Large intestine (tissue), 3 donors: ENCODE results near the gene EPB41L4B. TPM values are rescaled to one million over a fixed set of nuclear protein-coding genes. Genes with fewer than 3 reads are reported as not detected.
"Not testable (repeated sequence)": the region's sequence is repeated elsewhere in the genome, so short reads cannot be mapped to it uniquely, and the experiment has no call there.

Experiments
- DNase-seq, 2 donors: peaks; one replicate each; pipeline versions ENCODE4 v3.0.0 to v3.0.0-alpha.2; 2013
- H3K27ac ChIP-seq: one replicate; pipeline ENCODE4 v1.5.1; 2013; ENCODE audit warnings: low read length
- H3K27me3 ChIP-seq: 2 replicates; pipeline ENCODE4 v1.6.1; 2013; ENCODE audit warnings: low read length; ENCODE audit not compliant: control insufficient read depth, insufficient read depth
- H3K36me3 ChIP-seq: 2 replicates; pipeline ENCODE4 v1.6.1; 2013; ENCODE audit warnings: low read length; ENCODE audit not compliant: control insufficient read depth, insufficient read depth
- H3K4me1 ChIP-seq: one replicate; pipeline ENCODE4 v1.6.1; 2013; ENCODE audit warnings: low read length; ENCODE audit not compliant: control insufficient read depth, insufficient read depth
- H3K4me3 ChIP-seq: one replicate; pipeline ENCODE4 v1.5.1; 2013; ENCODE audit warnings: low read length
- H3K9me3 ChIP-seq: one replicate; pipeline ENCODE4 v1.6.1; 2013; ENCODE audit warnings: mild to moderate bottlenecking, low read depth, low read length, moderate library complexity; ENCODE audit not compliant: control insufficient read depth
- WGBS: methylation state at CpG from one replicate; pipeline ENCODE4 v1.1.5; 2013; ENCODE audit warnings: low lambda C conversion rate; ENCODE audit not compliant: insufficient coverage; 5-methylcytosine and 5-hydroxymethylcytosine counted together
- polyA plus RNA-seq: library from polyadenylated mRNA; unstranded; fragments of 120-200 nt; gene quantifications from one replicate; pipeline ENCODE4 v1.2.1, GENCODE V29; 2013

The EPB41L4B gene
- polyA plus RNA-seq, 1 donor = 35.5 TPM

DNA sequence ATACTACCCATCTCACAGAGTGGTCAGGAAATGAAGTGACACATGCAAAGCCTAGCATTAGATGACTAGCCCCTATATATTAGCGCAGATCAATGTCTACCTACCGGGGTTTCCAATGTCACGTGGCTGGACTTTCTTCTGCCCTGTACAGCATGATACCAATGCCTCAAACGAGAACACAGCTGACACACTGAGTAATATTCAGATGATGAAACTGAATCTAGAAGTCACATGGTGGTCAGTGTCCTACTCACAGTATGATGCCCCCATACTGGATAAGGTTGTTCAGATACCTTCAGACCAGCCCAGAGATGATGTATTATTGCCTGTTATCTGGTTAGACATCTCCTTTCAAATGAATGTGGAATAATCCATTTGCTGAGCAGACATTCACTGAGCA, 82.7 kb downstream of the EPB41L4B start:
- no peak for DNase-seq
- H3K4me3 ChIP-seq = no peak overlapping the region
- peaks cover 9% of the 10 kb centered on the region for H3K36me3 ChIP-seq
- no peaks in the 10 kb centered on the region for H3K27me3 ChIP-seq
- H3K27ac ChIP-seq = no peak overlapping the region
- no peaks in the 10 kb centered on the region for H3K9me3 ChIP-seq
- WGBS = no CpG with 5 or more reads among the region's 4 CpGs
- H3K4me1 ChIP-seq = no peaks in the 10 kb centered on the region

DNA sequence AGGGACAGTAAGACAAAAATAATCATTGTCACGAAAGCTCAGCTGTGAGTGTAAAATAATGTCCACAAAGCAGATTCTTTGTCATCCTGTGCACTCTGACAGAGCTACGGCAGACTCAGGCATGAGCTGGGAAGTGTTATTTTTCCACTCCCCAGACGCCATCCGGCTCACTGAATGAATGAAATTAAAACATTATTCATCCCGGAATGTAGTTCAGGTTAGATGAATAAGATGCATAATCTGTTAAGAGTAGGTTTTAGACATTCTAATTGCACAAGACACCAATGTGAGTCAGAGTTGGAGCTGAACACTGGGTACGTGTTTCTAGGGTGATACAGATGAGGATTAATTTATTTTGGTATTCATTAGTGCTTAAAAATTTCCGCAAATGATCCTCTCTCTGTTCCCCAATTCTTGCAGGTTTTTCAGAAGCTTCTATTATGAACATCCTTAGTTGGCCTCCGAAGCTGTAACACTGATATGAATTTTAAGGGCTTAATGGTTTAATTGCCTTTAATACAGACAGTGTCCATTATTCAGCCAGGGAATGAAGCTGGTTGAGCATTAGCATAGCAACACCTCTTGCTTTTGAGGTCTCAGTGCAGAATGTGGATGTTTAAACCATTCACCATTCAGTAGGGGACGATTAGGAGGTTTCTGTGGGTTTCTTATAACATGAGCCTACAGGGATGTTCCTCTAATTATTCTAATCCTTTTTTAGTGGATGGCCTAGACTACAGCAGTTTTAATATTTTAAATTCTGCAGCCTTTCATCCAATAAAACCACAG, 88.2 kb downstream of the EPB41L4B start:
- H3K27me3 ChIP-seq = peaks cover 3% of the 10 kb centered on the region

DNA sequence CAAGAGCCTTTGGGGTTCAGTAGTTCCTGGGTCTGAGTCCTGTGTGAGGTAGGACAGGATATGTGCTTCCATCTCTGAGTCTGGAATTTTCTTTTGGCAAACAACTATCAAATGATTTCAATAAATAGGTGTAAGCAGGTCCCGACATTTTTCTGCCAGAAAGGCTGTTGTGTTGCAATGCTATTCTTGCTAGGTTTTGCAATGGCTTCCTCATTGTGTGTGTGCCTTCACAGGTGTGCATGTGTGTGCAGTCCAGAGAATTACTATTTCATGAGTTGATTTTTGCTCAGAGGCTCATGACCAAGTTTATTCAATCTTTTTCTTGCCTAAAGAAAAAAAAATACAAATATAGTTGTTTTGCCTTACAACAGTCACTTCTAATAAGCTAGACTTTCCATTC, 89.3 kb downstream of the EPB41L4B start:
- Histone ChIP-seq H3K4me1 (no peaks in the 10 kb centered on the region), H3K27ac (no peak overlapping the region), H3K4me3 (no peak overlapping the region), H3K36me3 (no peaks in the 10 kb centered on the region), H3K9me3 (no peaks in the 10 kb centered on the region), H3K27me3 (peaks cover 3% of the 10 kb centered on the region)
- no CpG with 5 or more reads among the region's 1 CpG for WGBS
- DNase-seq = no peak

More for the DNA sequence above, 88.2 kb downstream of the EPB41L4B start:
- no peak for DNase-seq
- H3K27ac ChIP-seq = no peak overlapping the region
- H3K4me1 ChIP-seq = no peaks in the 10 kb centered on the region
- H3K4me3 ChIP-seq = no peak overlapping the region
- peaks cover under 1% of the 10 kb centered on the region for H3K36me3 ChIP-seq
- H3K9me3 ChIP-seq = no peaks in the 10 kb centered on the region
- WGBS = 92% methylated on average over 2 of the region's 9 CpGs

DNA sequence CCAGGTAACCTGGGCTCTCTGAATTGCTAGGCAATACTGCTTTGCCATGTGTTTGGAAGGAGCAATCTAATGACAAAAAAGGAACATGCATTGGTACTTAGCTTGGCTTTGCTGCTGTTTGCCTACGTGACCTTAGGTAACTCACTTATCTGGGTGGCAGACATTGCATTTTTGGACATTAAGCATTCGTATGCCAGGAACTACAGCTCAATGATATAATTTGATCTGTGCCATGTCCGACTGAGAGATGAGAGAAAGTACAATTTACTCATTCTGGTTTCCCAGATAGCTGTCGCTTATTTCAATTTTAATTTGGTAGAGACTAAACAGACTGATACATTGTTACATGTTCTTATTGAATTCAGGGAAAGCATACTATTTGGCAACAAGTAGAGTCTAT, 90.6 kb downstream of the EPB41L4B start:
- no peak overlapping the region for H3K4me3 ChIP-seq
- no peaks in the 10 kb centered on the region for H3K4me1 ChIP-seq
- H3K27ac ChIP-seq = no peak overlapping the region
- no peak for DNase-seq
- peaks cover 5% of the 10 kb centered on the region for H3K27me3 ChIP-seq
- WGBS = 100% methylated on average over 1 of the region's 4 CpGs
- H3K9me3 ChIP-seq = no peaks in the 10 kb centered on the region
- no peaks in the 10 kb centered on the region for H3K36me3 ChIP-seq

DNA sequence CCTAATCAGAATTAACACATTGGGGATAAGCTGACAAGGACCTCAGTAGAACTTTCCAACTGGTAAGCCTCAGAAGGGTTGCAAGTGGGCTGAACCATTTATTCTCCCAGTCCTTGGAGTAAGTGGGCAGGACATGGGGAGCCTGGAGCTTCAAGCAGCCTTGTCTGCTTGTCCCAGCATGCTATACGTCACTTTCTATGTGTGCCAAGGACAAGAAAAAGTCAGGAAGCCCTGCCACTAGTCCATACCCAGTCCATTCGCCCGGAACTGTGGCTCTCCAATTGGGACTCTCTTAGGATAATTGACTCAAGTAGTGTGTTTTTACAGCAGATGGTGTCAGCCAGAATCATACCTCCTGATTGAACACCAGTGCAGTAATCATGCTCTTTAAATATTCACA, 91.2 kb downstream of the EPB41L4B start:
- H3K4me3 ChIP-seq = no peak overlapping the region
- H3K27me3 ChIP-seq = peaks cover 5% of the 10 kb centered on the region
- WGBS = no CpG with 5 or more reads among the region's 3 CpGs
- no peaks in the 10 kb centered on the region for H3K9me3 ChIP-seq
- H3K27ac ChIP-seq = no peak overlapping the region
- no peaks in the 10 kb centered on the region for H3K36me3 ChIP-seq
- H3K4me1 ChIP-seq = no peaks in the 10 kb centered on the region
- DNase-seq = no peak

DNA sequence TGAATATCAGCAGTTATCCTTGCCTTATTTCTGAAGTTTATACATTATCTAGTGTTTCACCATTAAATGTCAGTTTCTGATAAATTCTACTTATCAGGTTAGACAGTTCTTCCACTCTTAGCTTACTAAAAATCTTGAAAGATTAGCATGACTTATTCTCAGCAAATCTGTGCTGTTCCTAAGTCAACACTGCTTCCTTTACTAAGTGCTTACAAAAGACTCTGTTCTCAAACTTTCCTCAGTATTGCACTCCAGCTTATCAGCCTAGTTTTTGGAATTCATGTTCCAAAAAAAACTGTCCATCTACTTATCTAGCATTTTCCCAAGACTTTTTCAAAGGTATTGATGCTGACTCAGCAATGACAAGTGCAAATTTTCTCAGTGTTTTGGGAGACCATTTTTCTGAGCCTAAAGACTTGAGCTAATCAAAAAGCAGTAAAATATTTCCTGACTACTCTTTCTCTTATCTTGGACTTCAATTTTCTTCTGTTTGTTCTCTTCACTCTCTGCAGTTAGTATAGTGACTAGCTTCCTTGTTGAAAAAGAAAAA, 92.7 kb downstream of the EPB41L4B start:
- no peaks in the 10 kb centered on the region for H3K36me3 ChIP-seq
- no peak overlapping the region for H3K4me3 ChIP-seq
- H3K27me3 ChIP-seq = peaks cover 5% of the 10 kb centered on the region
- DNase-seq = no peak
- no peaks in the 10 kb centered on the region for H3K4me1 ChIP-seq
- no peak overlapping the region for H3K27ac ChIP-seq
- no peaks in the 10 kb centered on the region for H3K9me3 ChIP-seq

DNA sequence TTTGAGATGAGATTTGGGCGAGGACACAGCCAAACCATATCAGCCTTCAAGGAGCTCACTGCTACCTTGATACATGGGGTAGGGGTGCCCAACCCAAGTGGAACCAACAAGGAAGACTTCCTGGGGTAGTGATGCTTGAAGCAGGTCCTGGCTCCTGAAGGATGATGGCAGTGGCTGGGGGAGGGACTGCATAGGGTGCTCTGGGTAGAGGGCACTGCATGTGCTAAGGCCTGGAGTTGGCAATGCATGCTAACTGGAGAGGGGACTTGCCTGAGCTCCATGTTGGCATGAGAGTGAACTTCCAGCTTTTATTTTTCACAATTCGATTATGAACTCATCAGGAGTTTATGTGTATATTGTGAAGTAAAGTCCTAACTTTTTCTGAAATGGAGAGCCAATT, 95.2 kb downstream of the EPB41L4B start:
- no CpG with 5 or more reads among the region's 2 CpGs for WGBS

DNA sequence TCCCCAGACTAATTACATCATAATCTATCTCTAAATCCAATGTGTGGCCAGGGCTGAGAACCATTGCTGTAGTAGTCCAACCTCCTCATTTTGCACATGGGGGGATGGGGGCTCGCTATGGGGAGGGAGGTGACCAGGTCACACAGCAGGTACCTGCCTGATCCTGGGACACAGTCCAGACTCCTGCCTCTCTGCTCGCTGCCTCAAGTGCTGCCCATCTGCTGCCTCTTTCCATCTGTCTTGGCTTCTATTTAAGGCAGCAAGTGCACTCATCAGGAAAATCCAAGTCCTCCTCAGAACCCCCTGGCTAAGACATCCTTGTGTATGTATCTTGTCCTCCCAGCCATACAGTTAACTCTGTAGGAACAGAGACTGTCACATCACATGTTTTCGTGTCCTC, 96.1 kb downstream of the EPB41L4B start:
- no peak overlapping the region for H3K27ac ChIP-seq
- H3K4me1 ChIP-seq = no peaks in the 10 kb centered on the region
- H3K4me3 ChIP-seq = no peak overlapping the region
- no CpG with 5 or more reads among the region's 3 CpGs for WGBS
- H3K27me3 ChIP-seq = peaks cover 12% of the 10 kb centered on the region
- no peak for DNase-seq
- no peaks in the 10 kb centered on the region for H3K36me3 ChIP-seq
- H3K9me3 ChIP-seq = no peaks in the 10 kb centered on the region

More for the DNA sequence above, 95.2 kb downstream of the EPB41L4B start:
- H3K4me1 ChIP-seq = no peaks in the 10 kb centered on the region
- H3K27me3 ChIP-seq = peaks cover 7% of the 10 kb centered on the region
- H3K4me3 ChIP-seq = no peak overlapping the region
- DNase-seq = no peak
- no peaks in the 10 kb centered on the region for H3K36me3 ChIP-seq
- H3K9me3 ChIP-seq = no peaks in the 10 kb centered on the region
- no peak overlapping the region for H3K27ac ChIP-seq

DNA sequence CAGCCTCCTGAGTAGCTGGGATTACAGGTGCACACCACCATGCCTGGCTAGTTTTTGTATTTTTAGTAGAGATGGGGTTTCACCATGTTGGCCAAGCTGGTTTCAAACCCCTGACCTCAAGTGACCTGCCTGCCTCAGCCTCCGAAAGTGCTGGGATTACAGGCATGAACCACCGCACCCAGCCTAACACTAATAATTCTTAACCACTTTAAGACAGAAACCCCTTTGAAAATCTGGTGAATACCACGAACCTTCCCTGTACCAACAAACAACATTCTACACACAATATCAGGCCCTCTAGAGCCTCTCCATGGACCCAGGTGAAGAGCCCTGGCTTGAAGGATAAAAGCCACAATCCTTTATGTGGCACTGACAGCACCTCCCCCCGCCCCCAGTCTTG, 102.6 kb downstream of the EPB41L4B start:
- not testable (repeated sequence) for H3K9me3 ChIP-seq, H3K4me3 ChIP-seq, DNase-seq, H3K27ac ChIP-seq, H3K36me3 ChIP-seq, H3K4me1 ChIP-seq, H3K27me3 ChIP-seq
- 92% methylated on average over 2 of the region's 4 CpGs for WGBS

DNA sequence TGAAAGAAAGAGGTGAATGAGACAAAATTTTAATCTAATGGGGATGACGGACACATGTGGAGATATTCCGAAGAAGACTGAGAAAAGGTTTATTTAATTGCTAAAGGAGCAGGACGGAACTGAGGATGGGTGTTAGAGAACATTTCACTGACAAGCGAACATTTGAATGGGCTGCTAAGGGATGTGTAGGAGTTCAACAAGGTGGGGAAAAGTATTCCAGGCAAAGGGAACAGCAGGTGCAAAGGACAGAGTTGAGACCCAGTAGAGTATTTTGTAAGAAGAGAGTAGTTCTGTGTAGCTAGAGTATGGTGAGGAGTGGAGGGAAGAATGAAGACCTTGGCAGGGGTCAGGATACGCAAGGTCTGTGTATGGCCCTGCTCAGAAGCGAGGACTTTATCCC, 106.4 kb downstream of the EPB41L4B start:
- Histone ChIP-seq H3K27ac (no peak overlapping the region), H3K4me1 (no peaks in the 10 kb centered on the region), H3K27me3 (no peaks in the 10 kb centered on the region), H3K36me3 (no peaks in the 10 kb centered on the region), H3K4me3 (no peak overlapping the region), H3K9me3 (no peaks in the 10 kb centered on the region)
- no peak for DNase-seq
- WGBS = 84% methylated on average over 5 of the region's 6 CpGs
